ENCODE data around the gene RINT1. TPM values are rescaled to one million over a fixed set of nuclear protein-coding genes. Genes with fewer than 3 reads are reported as not detected.

RINT1 gene
- total and polyA plus RNA-seq, 2 of the 13 experiments (the other 11 are each of a cell fraction or from before 2014, with no cell fraction given), result 14.7 to 19.3 TPM

GRCh38 chr7:105531792-105532671 lies at the start of gene RINT1 (continued):
- TF ChIP-seq THAP7 (CRISPR knock-in tag; IDR thresholded peaks at IDR 0.05) (peak; percentile 74; the same call in 1 of the 2 replicates), HNRNPLL (IDR thresholded peaks at IDR 0.05; ENCODE audit: low read depth, low read length, poor library complexity, severe bottlenecking) (peak; percentile 65), ISL2 (CRISPR knock-in tag; IDR thresholded peaks at IDR 0.05) (peak; percentile 85), ZNF317 (CRISPR knock-in tag; IDR thresholded peaks at IDR 0.05) (peak; percentile 86), ZNF609 (CRISPR knock-in tag; IDR thresholded peaks at IDR 0.05; ENCODE audit: borderline replicate concordance) (peak; percentile 43; the same call in 1 of the 2 replicates), GATAD2A (CRISPR knock-in tag; IDR thresholded peaks at IDR 0.05) (peak; percentile 70), ZNF619 (CRISPR knock-in tag; IDR thresholded peaks at IDR 0.05) (peak; percentile 31; the same call in 1 of the 2 replicates), ZNF138 (CRISPR knock-in tag; IDR thresholded peaks at IDR 0.05; ENCODE audit: low read depth) (0 out of 2 replicates have a peak, but pooled peaks have one; percentile 73), ZNF768 (CRISPR knock-in tag; IDR thresholded peaks at IDR 0.05) (no peak; the same call in 1 of the 2 replicates), ZNF362 (CRISPR knock-in tag; IDR thresholded peaks at IDR 0.05; ENCODE audit: borderline replicate concordance) (0 out of 2 replicates have a peak, but pooled peaks have one; percentile 22), IRF9 (CRISPR knock-in tag; IDR thresholded peaks at IDR 0.05; ENCODE audit: borderline replicate concordance) (peak; percentile 85; the same call in 1 of the 2 replicates), RBM39 (IDR thresholded peaks at IDR 0.05; ENCODE audit: low read depth, low read length, poor library complexity, severe bottlenecking) (peak; percentile 86), RBM22 (optimal IDR thresholded peaks at IDR 0.05; ENCODE audit: low read length) (peak; percentile 54), TGIF2 (CRISPR knock-in tag; IDR thresholded peaks at IDR 0.05) (peak; percentile 89), HES4 (CRISPR knock-in tag; IDR thresholded peaks at IDR 0.05; ENCODE audit: borderline replicate concordance) (no peak), MAF1 (CRISPR knock-in tag; IDR thresholded peaks at IDR 0.05; ENCODE audit: borderline replicate concordance) (peak; percentile 42; the same call in 1 of the 2 replicates), ZNF580 (CRISPR knock-in tag; IDR thresholded peaks at IDR 0.05; ENCODE audit: borderline replicate concordance, low read depth) (peak; percentile 90), NFE2L2 (IDR thresholded peaks at IDR 0.05; ENCODE audit: low read length) (no peak), BORCS8-MEF2B (CRISPR knock-in tag; IDR thresholded peaks at IDR 0.05) (no peak)
